Peyer's patch (tissue), 4 donors: ENCODE results near the gene UGT1A10. TPM values are rescaled to one million over a fixed set of nuclear protein-coding genes. Genes with fewer than 3 reads are reported as not detected.

Experiments used
- DNase-seq, 3 donors: peaks; one replicate each; pipeline ENCODE4 v3.0.0-alpha.2; 2017 to 2019
- H3K27ac ChIP-seq, 4 donors: fragments of 200-600 bp; sonication (generic); one replicate each; pipeline ENCODE4 v1.5.1; 2016 to 2019
- H3K27me3 ChIP-seq, 2 donors: fragments of 200-600 bp; sonication (generic); one replicate each; pipeline ENCODE4 v1.5.1; 2019
- H3K36me3 ChIP-seq, 3 donors: fragments of 200-600 bp; sonication (generic); one replicate each; pipeline ENCODE4 v1.5.1; 2016 to 2019
- H3K4me1 ChIP-seq, 4 donors: fragments of 200-600 bp; sonication (generic); one replicate each; pipeline ENCODE4 v1.5.1; 2016 to 2019
- H3K4me3 ChIP-seq, 4 donors: fragments of 200-600 bp; sonication (generic); 1 replicate in 3 of 4; 2 replicates in 1 of 4; pipeline ENCODE4 v1.5.1; 2016 to 2019; ENCODE audit warnings: mild to moderate bottlenecking in 1 of 4
- H3K9me3 ChIP-seq, 4 donors: fragments of 200-600 bp; sonication (generic); one replicate each; pipeline ENCODE4 v1.5.1; 2016 to 2019; ENCODE audit warnings: mild to moderate bottlenecking in 1 of 4
- CTCF ChIP-seq, 6 experiments: fragments of 450-650 bp in 4 of 6; fragments of 200-600 bp in 2 of 6; sonication (generic) in 1 of 6; IDR thresholded peaks; one replicate each; pipeline ENCODE4 v1.5.1; 2017 to 2019; ENCODE audit warnings: antibody characterized with exemption in 6 of 6, mild to moderate bottlenecking in 3 of 6, moderate library complexity in 1 of 6
- POLR2A ChIP-seq, 2 donors: fragments of 450-650 bp; IDR thresholded peaks; one replicate each; pipeline ENCODE4 v1.5.1; 2017; ENCODE audit warnings: antibody characterized with exemption in 2 of 2, mild to moderate bottlenecking in 2 of 2, moderate library complexity in 2 of 2
- total RNA-seq, 4 donors: library from RNA; depleted of rRNA; stranded (reverse); fragments of >200 nt; gene quantifications; one replicate each; pipeline ENCODE4 v1.1.0, GENCODE V29; 2016

UGT1A10 gene
- total RNA-seq, 4 donors from 2014 or later, result 19.0 to 168 (median 71.8) TPM

DNA sequence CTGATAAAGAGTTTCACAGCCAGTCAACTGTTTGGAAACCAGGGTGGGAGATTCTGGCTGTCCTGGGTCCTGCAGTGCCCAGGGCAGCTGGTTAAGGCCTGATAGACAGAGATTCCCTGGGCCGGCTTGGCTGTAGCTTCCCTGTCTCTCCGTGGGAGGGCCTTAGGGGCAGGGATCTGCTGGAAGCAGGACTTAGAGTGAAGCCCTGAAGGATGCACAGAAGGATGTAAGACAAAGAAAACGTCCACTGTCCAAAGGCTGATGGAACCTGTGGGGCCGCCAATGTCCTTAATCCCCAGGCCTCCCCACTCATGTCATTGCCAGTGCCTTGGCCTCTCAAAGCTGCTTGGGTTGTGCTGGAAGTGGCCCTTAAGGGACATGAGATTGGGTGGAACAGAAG is 174.8 kb downstream of the UGT1A10 start:
- Histone ChIP-seq H3K9me3 (no peaks in the 10 kb centered on the region), H3K27ac (no peak overlapping the region), H3K36me3 (no peaks in the 10 kb centered on the region), H3K4me1 (no peaks in the 10 kb centered on the region), H3K27me3 (no peaks in the 10 kb centered on the region), H3K4me3 (no peak overlapping the region)
- DNase-seq, result peak in 2 of 3 donors; percentile 10 to 13
- TF ChIP-seq POLR2A (IDR thresholded peaks at IDR 0.05) (no peak), CTCF (IDR thresholded peaks at IDR 0.05) (no peak)

GRCh38 chr2:233811732-233812131 is 175.5 kb downstream of the UGT1A10 start:
- Histone ChIP-seq H3K4me3 (no peak overlapping the region), H3K9me3 (no peaks in the 10 kb centered on the region), H3K27ac (no peak overlapping the region), H3K4me1 (no peaks in the 10 kb centered on the region), H3K27me3 (no peaks in the 10 kb centered on the region), H3K36me3 (no peaks in the 10 kb centered on the region)
- no peak for TF ChIP-seq CTCF (IDR thresholded peaks at IDR 0.05)
- TF ChIP-seq POLR2A (IDR thresholded peaks at IDR 0.05), result no peak
- DNase-seq, result peak in 2 of 3 donors; percentile 35 to 40

- Histone ChIP-seq H3K4me3 (no peak overlapping the region), H3K4me1 (no peaks in the 10 kb centered on the region), H3K27me3 (no peaks in the 10 kb centered on the region), H3K36me3 (no peaks in the 10 kb centered on the region), H3K27ac (no peak overlapping the region), H3K9me3 (no peaks in the 10 kb centered on the region)
- peak in 2 of 3 donors; percentile 15 to 17 for DNase-seq
- TF ChIP-seq POLR2A (IDR thresholded peaks at IDR 0.05) (no peak), CTCF (IDR thresholded peaks at IDR 0.05) (no peak)
These were observed 177.2 kb downstream of the UGT1A10 start for GRCh38 chr2:233813236-233814055.

DNA sequence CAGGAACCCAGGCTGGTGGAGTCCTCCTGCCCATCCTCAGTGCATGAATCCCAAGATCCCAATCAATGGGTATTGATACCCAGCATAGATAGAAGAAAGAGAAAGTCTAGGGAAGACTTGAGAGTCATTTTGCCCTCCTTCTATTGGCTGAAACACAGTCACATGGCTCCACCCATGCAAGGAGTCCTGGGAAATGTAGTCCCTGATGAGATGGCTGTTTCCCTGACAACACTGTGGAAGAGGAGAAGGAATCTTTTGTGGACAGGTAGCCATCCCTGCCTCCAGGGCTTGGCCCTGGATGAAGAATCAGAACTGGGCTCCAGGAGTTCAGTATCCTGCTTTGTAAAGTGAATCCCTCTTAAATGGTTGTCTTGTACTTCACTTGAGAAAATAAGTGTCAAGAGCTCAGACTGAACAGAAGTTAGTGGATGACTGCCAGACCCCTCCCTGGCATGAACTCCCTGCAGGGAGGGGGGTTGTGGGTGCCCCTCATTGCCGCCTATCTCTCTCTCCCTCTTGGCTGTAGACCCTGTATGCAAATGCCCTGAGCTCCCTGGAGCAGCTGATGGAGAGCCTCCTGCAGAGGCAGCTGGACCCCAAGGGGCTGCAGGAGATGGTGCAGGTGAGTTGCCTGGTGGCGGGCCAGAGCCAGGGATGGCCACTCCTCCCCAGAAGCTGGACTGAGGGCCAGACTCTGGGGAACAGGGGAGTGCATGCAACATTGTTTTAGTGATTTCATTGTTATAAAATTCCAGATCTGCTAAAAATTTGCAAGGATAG is 178.0 kb downstream of the UGT1A10 start:
- no peaks in the 10 kb centered on the region for H3K9me3 ChIP-seq
- peak in 2 of 3 donors; percentile 27 to 35 for DNase-seq
- H3K27me3 ChIP-seq, result no peaks in the 10 kb centered on the region
- H3K27ac ChIP-seq, result no peak overlapping the region
- TF ChIP-seq CTCF (IDR thresholded peaks at IDR 0.05) (no peak), POLR2A (IDR thresholded peaks at IDR 0.05) (no peak)
- no peaks in the 10 kb centered on the region for H3K4me1 ChIP-seq
- H3K4me3 ChIP-seq, result no peak overlapping the region
- H3K36me3 ChIP-seq, result no peaks in the 10 kb centered on the region

- Histone ChIP-seq H3K9me3 (no peaks in the 10 kb centered on the region), H3K4me1 (no peaks in the 10 kb centered on the region), H3K27me3 (no peaks in the 10 kb centered on the region), H3K27ac (no peak overlapping the region), H3K36me3 (no peaks in the 10 kb centered on the region), H3K4me3 (no peak overlapping the region)
- no peak for TF ChIP-seq POLR2A (IDR thresholded peaks at IDR 0.05)
- TF ChIP-seq CTCF (IDR thresholded peaks at IDR 0.05), result no peak
- DNase-seq, result no peak
These were observed 179.6 kb downstream of the UGT1A10 start for GRCh38 chr2:233815861-233816260.
